Common myeloid progenitor, CD34-positive (primary cell): ENCODE data around the gene PHACTR1.

ENCODE experiments used
- CTCF ChIA-PET: fragments of 350-600 bp; sonication (Branson Sonifier 250); formaldehyde crosslinking; loops from one replicate; lab custom pipeline; 2021; ENCODE audit warnings: antibody characterized with exemption; lab: Charles Lee
- POLR2A ChIA-PET: fragments of 350-600 bp; sonication (Branson Sonifier 250); formaldehyde crosslinking; loops from one replicate; lab custom pipeline; 2021; ENCODE audit warnings: antibody characterized with exemption; lab: Charles Lee
- DNase-seq, 3 donors: peaks; one replicate each; pipeline versions ENCODE4 v3.0.0 to v3.0.0-alpha.2; 2013
- H3K27ac ChIP-seq, 2 experiments: 1 replicate in 1 of 2; 2 replicates in 1 of 2; pipeline ENCODE4 v1.7.0; 2013; ENCODE audit warnings: inconsistent platforms in 2 of 2, low read length in 2 of 2, mild to moderate bottlenecking in 2 of 2, low read depth in 1 of 2, moderate library complexity in 1 of 2; ENCODE audit not compliant: severe bottlenecking in 2 of 2, insufficient read depth in 1 of 2, poor library complexity in 1 of 2
- H3K27me3 ChIP-seq, 5 experiments: replicated peaks in 2 of 5; 1 replicate in 3 of 5; 2 replicates in 2 of 5; pipeline versions ENCODE4 v1.6.1 to v1.7.0; 2013; ENCODE audit warnings: low read length in 4 of 5, mild to moderate bottlenecking in 2 of 5, moderate library complexity in 2 of 5, inconsistent platforms in 1 of 5; ENCODE audit not compliant: insufficient read depth in 5 of 5, control insufficient read depth in 4 of 5
- H3K36me3 ChIP-seq, 4 experiments: 1 replicate in 2 of 4; 2 replicates in 2 of 4; pipeline versions ENCODE4 v1.6.1 to v1.7.0; 2013; ENCODE audit warnings: low read length in 3 of 4, control low read depth in 1 of 4, mild to moderate bottlenecking in 1 of 4; ENCODE audit not compliant: control insufficient read depth in 4 of 4, insufficient read depth in 4 of 4
- H3K4me1 ChIP-seq, 4 experiments: 1 replicate in 3 of 4; 2 replicates in 1 of 4; pipeline versions ENCODE4 v1.6.1 to v1.7.1; 2013; ENCODE audit warnings: low read length in 3 of 4, mild to moderate bottlenecking in 3 of 4, control low read depth in 1 of 4, inconsistent platforms in 1 of 4, moderate library complexity in 1 of 4; ENCODE audit not compliant: control insufficient read depth in 4 of 4, insufficient read depth in 4 of 4; ENCODE audit errors: control extremely low read depth in 1 of 4
- H3K4me3 ChIP-seq, 7 experiments: 1 replicate in 4 of 7; 2 replicates in 3 of 7; pipeline versions ENCODE4 v1.5.1 to v1.7.0; 2013; ENCODE audit warnings: mild to moderate bottlenecking in 7 of 7, low read length in 6 of 7, moderate library complexity in 6 of 7, inconsistent platforms in 2 of 7, low read depth in 2 of 7, control low read depth in 1 of 7; ENCODE audit not compliant: insufficient read depth in 4 of 7, control insufficient read depth in 1 of 7; ENCODE audit errors: extremely low read depth in 1 of 7
- H3K9me3 ChIP-seq, 5 experiments: 1 replicate in 4 of 5; 2 replicates in 1 of 5; pipeline versions ENCODE4 v1.6.1 to v1.7.1; 2013; ENCODE audit warnings: low read length in 4 of 5, mild to moderate bottlenecking in 2 of 5, inconsistent platforms in 1 of 5, low read depth in 1 of 5, moderate library complexity in 1 of 5; ENCODE audit not compliant: control insufficient read depth in 4 of 5, insufficient read depth in 2 of 5; ENCODE audit errors: control extremely low read depth in 1 of 5
- WGBS: methylation state at CpG from one replicate; pipeline ENCODE4 v1.1.5; 2013; ENCODE audit not compliant: insufficient coverage; 5-methylcytosine and 5-hydroxymethylcytosine counted together

The PHACTR1 gene

GRCh38 chr6:12851123-12851695 is 134.6 kb downstream of the PHACTR1 start:
- DNase-seq = no peak
- no peak overlapping the region for H3K27ac ChIP-seq
- H3K36me3 ChIP-seq = no peaks in the 10 kb centered on the region
- CTCF ChIA-PET = no interaction called here
- no peak overlapping the region for H3K4me3 ChIP-seq
- no peaks in the 10 kb centered on the region for H3K9me3 ChIP-seq
- 90% methylated on average over 2 of the region's 6 CpGs for WGBS
- no peaks in the 10 kb centered on the region for H3K27me3 ChIP-seq
- H3K4me1 ChIP-seq = no peaks in the 10 kb centered on the region
- POLR2A ChIA-PET = no interaction called here

- DNase-seq = no peak
- H3K4me3 ChIP-seq = no peak overlapping the region
- H3K36me3 ChIP-seq = no peaks in the 10 kb centered on the region
- ChIA-PET CTCF (interaction anchor here (1.8 kb wide), 1 partner anchor 24 kb away, joined by 4 read pairs; no protein-coding TSS in a partner anchor), POLR2A (no interaction called here)
- WGBS = 86% methylated on average over 1 of the region's 2 CpGs
- H3K27ac ChIP-seq = no peak overlapping the region
- no peaks in the 10 kb centered on the region for H3K9me3 ChIP-seq
- peaks cover 0 to 3% (median 0%) of the 10 kb centered on the region in 4 experiments for H3K4me1 ChIP-seq
- H3K27me3 ChIP-seq = no peaks in the 10 kb centered on the region
Measured at GRCh38 chr6:12861603-12862002, 145.0 kb downstream of the PHACTR1 start.

GRCh38 chr6:12865117-12865516 is 148.6 kb downstream of the PHACTR1 start:
- Histone ChIP-seq H3K27ac (no peak overlapping the region), H3K4me3 (no peak overlapping the region), H3K4me1 (peaks cover 0 to 3% (median 0%) of the 10 kb centered on the region in 4 experiments), H3K36me3 (no peaks in the 10 kb centered on the region), H3K9me3 (no peaks in the 10 kb centered on the region), H3K27me3 (no peaks in the 10 kb centered on the region)
- DNase-seq = no peak
- CTCF ChIA-PET = no interaction called here
- WGBS = 83% methylated on average over 1 of the region's 3 CpGs
- POLR2A ChIA-PET = no interaction called here

GRCh38 chr6:12865671-12866181 is 149.2 kb downstream of the PHACTR1 start:
- H3K36me3 ChIP-seq = no peaks in the 10 kb centered on the region
- H3K4me1 ChIP-seq = peaks cover 0 to 3% (median 0%) of the 10 kb centered on the region in 4 experiments
- no peak for DNase-seq
- no CpG with 5 or more reads among the region's 4 CpGs for WGBS
- CTCF ChIA-PET = interaction anchor here (0.6 kb wide), 1 partner anchor 1634 kb away, joined by 5 read pairs; no protein-coding TSS in a partner anchor
- no peak overlapping the region for H3K27ac ChIP-seq
- POLR2A ChIA-PET = no interaction called here
- no peaks in the 10 kb centered on the region for H3K9me3 ChIP-seq
- no peak overlapping the region for H3K4me3 ChIP-seq
- no peaks in the 10 kb centered on the region for H3K27me3 ChIP-seq

GRCh38 chr6:12866422-12867029 is 150.0 kb downstream of the PHACTR1 start:
- no peak for DNase-seq
- ChIA-PET POLR2A (no interaction called here), CTCF (interaction anchor here (0.6 to 0.7 kb wide), 2 partner anchors 13 to 1635 kb away, joined by 4 to 5 read pairs; no protein-coding TSS in a partner anchor)
- H3K4me3 ChIP-seq = no peak overlapping the region
- no peaks in the 10 kb centered on the region for H3K9me3 ChIP-seq
- H3K27ac ChIP-seq = no peak overlapping the region
- no peaks in the 10 kb centered on the region for H3K36me3 ChIP-seq
- no peaks in the 10 kb centered on the region for H3K4me1 ChIP-seq
- H3K27me3 ChIP-seq = no peaks in the 10 kb centered on the region
- WGBS = 95% methylated on average over 4 of the region's 6 CpGs

GRCh38 chr6:12869816-12870432 is 153.4 kb downstream of the PHACTR1 start:
- Histone ChIP-seq H3K9me3 (no peaks in the 10 kb centered on the region), H3K27ac (no peak overlapping the region), H3K36me3 (no peaks in the 10 kb centered on the region), H3K27me3 (no peaks in the 10 kb centered on the region), H3K4me3 (no peak overlapping the region), H3K4me1 (no peaks in the 10 kb centered on the region)
- ChIA-PET POLR2A (no interaction called here), CTCF (no interaction called here)
- WGBS = no CpG with 5 or more reads among the region's 2 CpGs
- DNase-seq = no peak

- ChIA-PET POLR2A (no interaction called here), CTCF (no interaction called here)
- H3K36me3 ChIP-seq = no peaks in the 10 kb centered on the region
- H3K9me3 ChIP-seq = no peaks in the 10 kb centered on the region
- DNase-seq = no peak
- H3K4me3 ChIP-seq = no peak overlapping the region
- no peaks in the 10 kb centered on the region for H3K27me3 ChIP-seq
- no peaks in the 10 kb centered on the region for H3K4me1 ChIP-seq
- no peak overlapping the region for H3K27ac ChIP-seq
Measured at GRCh38 chr6:12873691-12874090, 157.1 kb downstream of the PHACTR1 start.
